ENCODE data around the gene KIF21B.

The KIF21B gene

GRCh38 chr1:201015551-201016091, 7.9 kb downstream of the KIF21B start:
- Histone ChIP-seq H3K4me3 (ENCODE audit: low read length, poor library complexity, severe bottlenecking) (peak overlapping the region; percentile 11), H3K4me2 (ENCODE audit: low read depth, low read length, poor library complexity, severe bottlenecking) (peak overlapping the region; percentile 86), H2AFZ (ENCODE audit: low read length) (no peak overlapping the region), H3K9me3 (ENCODE audit: insufficient read depth, low read depth, low read length) (no peaks in the 10 kb centered on the region), H3K36me3 (ENCODE audit: insufficient read depth, low read length) (no peaks in the 10 kb centered on the region), H3K79me2 (ENCODE audit: insufficient read depth, low read length) (peaks cover 90% of the 10 kb centered on the region), H3F3A (ENCODE audit: low read depth) (peaks cover 10% of the 10 kb centered on the region), H3K9ac (ENCODE audit: low read depth, low read length, poor library complexity, severe bottlenecking) (peak overlapping the region; percentile 53), H3K27me3 (ENCODE audit: insufficient read depth, low read length, poor library complexity, severe bottlenecking) (no peaks in the 10 kb centered on the region), H4K20me1 (ENCODE audit: insufficient read depth, low read length, poor library complexity, severe bottlenecking) (peaks cover 11% of the 10 kb centered on the region), H3K4me1 (ENCODE audit: insufficient read depth, low read length, poor library complexity, severe bottlenecking) (peaks cover 73% of the 10 kb centered on the region), H3K9me2 (replicated peaks; ENCODE audit: low read depth, low read length) (no peaks in the 10 kb centered on the region)
- no peak for TF ChIP-seq CTCF (conservative IDR thresholded peaks at IDR 0.05; ENCODE audit: low read length)
- TF ChIP-seq EZH2phosphoT487 (IDR thresholded peaks at IDR 0.05; ENCODE audit: borderline replicate concordance), result no peak

- no peak for TF ChIP-seq CTCF (conservative IDR thresholded peaks at IDR 0.05; ENCODE audit: low read length)
- no peak for TF ChIP-seq EZH2phosphoT487 (IDR thresholded peaks at IDR 0.05; ENCODE audit: borderline replicate concordance)
- no peak overlapping the region for H3K4me2 ChIP-seq (ENCODE audit: low read depth, low read length, poor library complexity, severe bottlenecking)
- H3F3A ChIP-seq (ENCODE audit: low read depth), result peaks cover 3% of the 10 kb centered on the region
- no peaks in the 10 kb centered on the region for H3K27me3 ChIP-seq (ENCODE audit: insufficient read depth, low read length, poor library complexity, severe bottlenecking)
- peaks cover 94% of the 10 kb centered on the region for H3K79me2 ChIP-seq (ENCODE audit: insufficient read depth, low read length)
- H3K9me2 ChIP-seq (replicated peaks; ENCODE audit: low read depth, low read length), result no peaks in the 10 kb centered on the region
- H3K4me3 ChIP-seq (ENCODE audit: low read length, poor library complexity, severe bottlenecking), result no peak overlapping the region
- no peaks in the 10 kb centered on the region for H3K36me3 ChIP-seq (ENCODE audit: insufficient read depth, low read length)
- H3K9me3 ChIP-seq (ENCODE audit: insufficient read depth, low read depth, low read length), result no peaks in the 10 kb centered on the region
- peaks cover 11% of the 10 kb centered on the region for H4K20me1 ChIP-seq (ENCODE audit: insufficient read depth, low read length, poor library complexity, severe bottlenecking)
- peaks cover 65% of the 10 kb centered on the region for H3K4me1 ChIP-seq (ENCODE audit: insufficient read depth, low read length, poor library complexity, severe bottlenecking)
- H2AFZ ChIP-seq (ENCODE audit: low read length), result no peak overlapping the region
- H3K9ac ChIP-seq (ENCODE audit: low read depth, low read length, poor library complexity, severe bottlenecking), result peak overlapping the region; percentile 53
These were observed 8.7 kb downstream of the KIF21B start for GRCh38 chr1:201014816-201015200.

- Histone ChIP-seq H3K4me1 (ENCODE audit: insufficient read depth, low read length, poor library complexity, severe bottlenecking) (peaks cover 60% of the 10 kb centered on the region), H3K79me2 (ENCODE audit: insufficient read depth, low read length) (peaks cover 93% of the 10 kb centered on the region), H3K9ac (ENCODE audit: low read depth, low read length, poor library complexity, severe bottlenecking) (no peak overlapping the region), H4K20me1 (ENCODE audit: insufficient read depth, low read length, poor library complexity, severe bottlenecking) (peaks cover 15% of the 10 kb centered on the region), H2AFZ (ENCODE audit: low read length) (no peak overlapping the region), H3K4me3 (ENCODE audit: low read length, poor library complexity, severe bottlenecking) (no peak overlapping the region), H3K9me2 (replicated peaks; ENCODE audit: low read depth, low read length) (no peaks in the 10 kb centered on the region), H3K4me2 (ENCODE audit: low read depth, low read length, poor library complexity, severe bottlenecking) (no peak overlapping the region), H3K9me3 (ENCODE audit: insufficient read depth, low read depth, low read length) (no peaks in the 10 kb centered on the region), H3F3A (ENCODE audit: low read depth) (no peaks in the 10 kb centered on the region), H3K27me3 (ENCODE audit: insufficient read depth, low read length, poor library complexity, severe bottlenecking) (no peaks in the 10 kb centered on the region), H3K36me3 (ENCODE audit: insufficient read depth, low read length) (peaks cover 1% of the 10 kb centered on the region; the same call in 1 of the 2 replicates)
- TF ChIP-seq EZH2phosphoT487 (IDR thresholded peaks at IDR 0.05; ENCODE audit: borderline replicate concordance), result no peak
- TF ChIP-seq CTCF (conservative IDR thresholded peaks at IDR 0.05; ENCODE audit: low read length), result no peak
These were observed 9.3 kb downstream of the KIF21B start for GRCh38 chr1:201013991-201014815.
